H1 (cell line): ENCODE data around the gene FASTKD1. TPM values are rescaled to one million over a fixed set of nuclear protein-coding genes. Genes with fewer than 3 reads are reported as not detected.

ENCODE experiments used
- CTCF ChIA-PET: fragments of 300-600 bp; sonication (Branson Sonifier 250); formaldehyde crosslinking; loops from one replicate; lab custom pipeline; 2021; ENCODE audit not compliant: partially characterized antibody; lab: Charles Lee
- POLR2A ChIA-PET: fragments of 300-600 bp; sonication (Branson Sonifier 250); formaldehyde crosslinking; loops from one replicate; lab custom pipeline; 2021; ENCODE audit warnings: inconsistent platforms; ENCODE audit not compliant: partially characterized antibody; lab: Charles Lee
- DNase-seq, 2 experiments: peaks; one replicate each; pipeline versions ENCODE4 v3.0.0 to v3.0.0-alpha.2; 2010 to 2022; ENCODE audit warnings: low spot score in 2 of 2, low read depth in 1 of 2, mixed read lengths in 1 of 2
- FAIRE-seq: peaks from 2 replicates; lab custom pipeline; 2011; peaks lifted over from hg19 to GRCh38; lab: Jason Lieb, UNC
- H2AFZ ChIP-seq: 2 replicates; pipeline ENCODE4 v1.8.1; 2012; ENCODE audit warnings: low read length, inconsistent platforms
- H2AK5ac ChIP-seq: 2 replicates; pipeline ENCODE4 v1.6.1; 2013; ENCODE audit warnings: low read depth, low read length
- H2BK120ac ChIP-seq: replicated peaks from 2 replicates; pipeline ENCODE3; 2013; ENCODE audit warnings: low read depth, low read length, inconsistent platforms
- H2BK12ac ChIP-seq: 2 replicates; pipeline ENCODE4 v1.6.1; 2013; ENCODE audit warnings: low read depth, low read length
- H2BK15ac ChIP-seq: 2 replicates; pipeline ENCODE4 v1.6.1; 2013; ENCODE audit warnings: low read length
- H2BK20ac ChIP-seq: 2 replicates; pipeline ENCODE4 v1.6.1; 2013; ENCODE audit warnings: low read length
- H2BK5ac ChIP-seq: 2 replicates; pipeline ENCODE4 v1.6.1; 2013; ENCODE audit warnings: low read depth, low read length
- H3K14ac ChIP-seq: 2 replicates; pipeline ENCODE4 v1.6.1; 2013; ENCODE audit warnings: inconsistent platforms; ENCODE audit not compliant: insufficient read length
- H3K18ac ChIP-seq: 2 replicates; pipeline ENCODE4 v1.6.1; 2013; ENCODE audit warnings: low read length; ENCODE audit errors: extremely low read depth
- H3K23ac ChIP-seq: 2 replicates; pipeline ENCODE4 v1.6.1; 2013; ENCODE audit warnings: inconsistent platforms; ENCODE audit not compliant: insufficient read length
- H3K23me2 ChIP-seq: 2 replicates; pipeline ENCODE4 v1.6.1; 2013; ENCODE audit warnings: low read depth, low read length
- H3K27ac ChIP-seq: 2 replicates; pipeline ENCODE4 v1.6.1; 2011; ENCODE audit warnings: low read depth, low read length, inconsistent platforms
- H3K27me3 ChIP-seq, 4 experiments: replicated peaks in 1 of 4; 1 replicate in 1 of 4; 2 replicates in 3 of 4; pipeline versions ENCODE4 v1.6.1 to v1.8.1; 2011 to 2013; ENCODE audit warnings: low read length in 3 of 4, mild to moderate bottlenecking in 3 of 4, inconsistent platforms in 2 of 4, mixed read lengths in 2 of 4, moderate library complexity in 1 of 4; ENCODE audit not compliant: control insufficient read depth in 3 of 4, insufficient read depth in 3 of 4; ENCODE audit errors: extremely low read depth in 1 of 4
- H3K36me3 ChIP-seq, 4 experiments: 2 replicates each; pipeline versions ENCODE4 v1.6.1 to v1.8.1; 2011 to 2013; ENCODE audit warnings: mild to moderate bottlenecking in 4 of 4, low read length in 3 of 4, moderate library complexity in 2 of 4, control low read depth in 1 of 4, inconsistent platforms in 1 of 4; ENCODE audit not compliant: insufficient read depth in 4 of 4, control insufficient read depth in 2 of 4
- H3K4ac ChIP-seq: replicated peaks from 2 replicates; pipeline ENCODE3; 2013; ENCODE audit warnings: low read length, low read depth, mixed read lengths, inconsistent platforms; ENCODE audit not compliant: insufficient read length
- H3K4me1 ChIP-seq, 4 experiments: replicated peaks in 1 of 4; 1 replicate in 1 of 4; 2 replicates in 3 of 4; pipeline versions ENCODE4 v1.6.1 to v1.8.1; 2011 to 2013; ENCODE audit warnings: low read length in 3 of 4, inconsistent platforms in 2 of 4, mixed read lengths in 1 of 4; ENCODE audit not compliant: insufficient read depth in 4 of 4, control insufficient read depth in 3 of 4
- H3K4me2 ChIP-seq, 2 experiments: 2 replicates each; pipeline versions ENCODE4 v1.6.1 to v1.8.1; 2011 to 2013; ENCODE audit warnings: low read depth in 2 of 2, low read length in 2 of 2, control low read depth in 1 of 2, inconsistent platforms in 1 of 2, mild to moderate bottlenecking in 1 of 2; ENCODE audit not compliant: insufficient read depth in 1 of 2
- H3K4me3 ChIP-seq, 4 experiments: fragments of 200-600, 300-600 bp in 1 of 4; sonication (generic), shearing (Covaris generic), sonication (Bioruptor Twin) in 1 of 4; 2 replicates each; pipeline versions ENCODE4 v1.5.1 to v1.8.1; 2011 to 2016; ENCODE audit warnings: low read length in 4 of 4, low read depth in 3 of 4, control low read depth in 2 of 4, inconsistent platforms in 2 of 4, mild to moderate bottlenecking in 2 of 4, mixed read lengths in 1 of 4, moderate library complexity in 1 of 4; ENCODE audit not compliant: insufficient read depth in 2 of 4; ENCODE audit errors: extremely low read depth in 1 of 4
- H3K56ac ChIP-seq: replicated peaks from 2 replicates; pipeline ENCODE3; 2013; ENCODE audit warnings: low read depth, mild to moderate bottlenecking, mixed read lengths, low read length, inconsistent platforms; ENCODE audit not compliant: insufficient read length
- H3K79me1 ChIP-seq: 2 replicates; pipeline ENCODE4 v1.6.1; 2013; ENCODE audit warnings: low read depth, low read length, control low read depth
- H3K79me2 ChIP-seq, 2 experiments: 2 replicates each; pipeline versions ENCODE4 v1.6.1 to v1.8.1; 2012 to 2013; ENCODE audit warnings: low read length in 2 of 2, mild to moderate bottlenecking in 2 of 2, inconsistent platforms in 1 of 2; ENCODE audit not compliant: insufficient read depth in 2 of 2, control insufficient read depth in 1 of 2
- H3K9ac ChIP-seq, 4 experiments: replicated peaks in 1 of 4; 1 replicate in 1 of 4; 2 replicates in 3 of 4; pipeline versions ENCODE4 v1.6.1 to v1.8.1; 2011 to 2013; ENCODE audit warnings: low read depth in 3 of 4, low read length in 3 of 4, control low read depth in 2 of 4, mild to moderate bottlenecking in 2 of 4, moderate library complexity in 2 of 4, inconsistent platforms in 1 of 4; ENCODE audit errors: extremely low read depth in 1 of 4
- H3K9me3 ChIP-seq, 2 experiments: 2 replicates each; pipeline versions ENCODE4 v1.6.1 to v1.8.1; 2012 to 2013; ENCODE audit warnings: mild to moderate bottlenecking in 2 of 2, moderate library complexity in 2 of 2, control low read depth in 1 of 2, inconsistent platforms in 1 of 2, low read depth in 1 of 2, low read length in 1 of 2, mixed read lengths in 1 of 2; ENCODE audit not compliant: insufficient read depth in 2 of 2
- H4K20me1 ChIP-seq, 2 experiments: replicated peaks in 1 of 2; 2 replicates each; pipeline versions ENCODE3 to v1.8.1; 2011 to 2013; ENCODE audit warnings: inconsistent platforms in 2 of 2, low read length in 2 of 2, mild to moderate bottlenecking in 1 of 2; ENCODE audit not compliant: insufficient read depth in 2 of 2, control insufficient read depth in 1 of 2
- H4K5ac ChIP-seq: 2 replicates; pipeline ENCODE4 v1.6.1; 2013; ENCODE audit warnings: low read length, low read depth, mixed read lengths, inconsistent platforms; ENCODE audit not compliant: insufficient read length
- H4K8ac ChIP-seq: 2 replicates; pipeline ENCODE4 v1.8.0; 2013; ENCODE audit warnings: mild to moderate bottlenecking, moderate library complexity, low read length, inconsistent platforms; ENCODE audit not compliant: insufficient read depth; ENCODE audit errors: extremely low read depth
- H4K91ac ChIP-seq: replicated peaks from 2 replicates; pipeline ENCODE3; 2013; ENCODE audit warnings: low read length, mixed read lengths, inconsistent platforms; ENCODE audit not compliant: insufficient read length
- HDAC6 ChIP-seq: IDR thresholded peaks from one replicate; pipeline ENCODE4 v1.7.1; 2012; ENCODE audit warnings: low read depth, mild to moderate bottlenecking, inconsistent platforms, low read length, moderate library complexity
- TCF12 ChIP-seq: IDR thresholded peaks from 2 replicates; pipeline ENCODE4 v1.6.1; 2011; ENCODE audit warnings: low read depth, mild to moderate bottlenecking, low read length
- WGBS, 2 experiments: shearing (Covaris generic) in 1 of 2; methylation state at CpG; one replicate each; pipeline versions ENCODE4 v1.1.6 to v1.1.7; 2013 to 2015; ENCODE audit warnings: low lambda C conversion rate in 2 of 2, mixed read lengths in 2 of 2, inconsistent platforms in 1 of 2, low coverage in 1 of 2, missing lambda C conversion rate in 1 of 2; ENCODE audit not compliant: insufficient replicate concordance in 2 of 2, insufficient coverage in 1 of 2, insufficient read length in 1 of 2; ENCODE audit errors: extremely low coverage in 1 of 2, missing lambda C conversion rate in 1 of 2; 5-methylcytosine and 5-hydroxymethylcytosine counted together
- polyA plus RNA-seq, 7 experiments: library from polyadenylated mRNA; depleted of rRNA in 3 of 7; stranded (reverse) in 5 of 7; unstranded in 2 of 7; fragments of >200 nt in 5 of 7; fragments of 200-250 nt in 2 of 7; gene quantifications; 1 replicate in 5 of 7; 2 replicates in 1 of 7; 4 replicates in 1 of 7; pipeline versions ENCODE4 v1.2.1 to v1.2.3, GENCODE V29; 2011 to 2013; ENCODE audit warnings: missing spikeins in 2 of 7, mixed read lengths in 2 of 7
- total RNA-seq: library from RNA; stranded (reverse); fragmentation: NEBNext Ultra II Directional; extraction: Animal tissue kit (Norgen Biotek cat#: 25700); gene quantifications from 2 replicates; pipeline ENCODE4 v1.2.1, GENCODE V29; 2021

FASTKD1 gene
- total and polyA plus RNA-seq, 2 of the 8 experiments (the other 6 are each of a cell fraction or from before 2014, with no cell fraction given): 18.7 to 70.8 TPM

DNA sequence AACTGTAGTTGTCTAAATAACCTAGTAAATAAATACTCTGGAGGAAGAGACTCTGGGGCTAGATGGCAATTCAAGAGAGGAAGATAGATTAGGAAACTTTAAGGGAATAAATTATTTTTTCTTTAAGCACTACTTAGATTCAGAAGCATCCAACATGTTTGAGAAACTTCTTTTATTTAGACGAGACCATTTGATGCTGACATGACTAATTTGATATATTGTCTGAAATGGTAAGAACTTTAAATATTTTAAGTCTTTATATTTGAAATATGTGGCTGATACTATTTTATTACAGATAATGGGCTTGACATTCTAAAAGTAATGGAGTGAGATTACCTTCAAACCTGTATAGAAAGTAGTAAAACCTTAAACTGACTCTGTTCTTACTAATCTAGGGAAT is 46.8 kb upstream of the FASTKD1 start:
- Histone ChIP-seq H2AFZ (no peak overlapping the region), H3K36me3 (peaks cover under 1 to 43% (median 14%) of the 10 kb centered on the region in 4 experiments; a peak in 7 of 8 replicates), H3K56ac (no peak overlapping the region), H3K27me3 (no peaks in the 10 kb centered on the region), H3K23ac (no peak overlapping the region), H3K18ac (no peak overlapping the region), H2BK120ac (no peak overlapping the region), H3K4me3 (no peak overlapping the region), H3K4ac (no peak overlapping the region), H3K4me2 (no peak overlapping the region), H3K4me1 (no peaks in the 10 kb centered on the region), H4K5ac (no peak overlapping the region), H2BK5ac (no peak overlapping the region), H3K9ac (no peak overlapping the region), H2BK20ac (no peak overlapping the region), H3K9me3 (no peaks in the 10 kb centered on the region; a peak in 1 of 4 replicates), H3K79me1 (no peaks in the 10 kb centered on the region), H4K91ac (no peak overlapping the region), H4K8ac (no peak overlapping the region), H2BK12ac (no peak overlapping the region), H2BK15ac (no peak overlapping the region), H4K20me1 (no peaks in the 10 kb centered on the region), H3K27ac (no peak overlapping the region), H2AK5ac (no peak overlapping the region), H3K23me2 (no peaks in the 10 kb centered on the region), H3K14ac (no peak overlapping the region), H3K79me2 (peaks cover 0 to 15% of the 10 kb centered on the region in 2 experiments; a peak in 2 of 4 replicates)
- WGBS, 2 experiments: 88% methylated on average over 1 of the region's 1 CpG; no CpG with 5 or more reads in 1 of the 2 experiments
- DNase-seq (no peak), FAIRE-seq (no peak)
- POLR2A ChIA-PET: no interaction called here
- CTCF ChIA-PET: no interaction called here
- TF ChIP-seq TCF12 (no peak), HDAC6 (no peak)
